Parathyroid adenoma (tissue), 2 donors: ENCODE measurements around the gene UNC13C.

Source experiments
- H2AFZ ChIP-seq: fragments of 300-600 bp; sonication (generic); one replicate; pipeline ENCODE4 v1.7.0; 2017; ENCODE audit warnings: antibody characterized with exemption, mild to moderate bottlenecking
- H3K27ac ChIP-seq: fragments of 300-600 bp; sonication (generic); one replicate; pipeline ENCODE4 v1.7.0; 2017
- H3K27me3 ChIP-seq: fragments of 300-600 bp; sonication (generic); one replicate; pipeline ENCODE4 v1.7.0; 2017; ENCODE audit warnings: low read length; ENCODE audit not compliant: control insufficient read depth, insufficient read depth
- H3K36me3 ChIP-seq: fragments of 300-600 bp; sonication (generic); one replicate; pipeline ENCODE4 v1.7.0; 2017; ENCODE audit warnings: low read length; ENCODE audit not compliant: control insufficient read depth, insufficient read depth
- H3K4me1 ChIP-seq: fragments of 300-600 bp; sonication (generic); one replicate; pipeline ENCODE4 v1.7.0; 2017; ENCODE audit warnings: control low read depth
- H3K4me2 ChIP-seq: fragments of 300-600 bp; sonication (generic); one replicate; pipeline ENCODE4 v1.7.0; 2017; ENCODE audit warnings: low read length
- H3K4me3 ChIP-seq: fragments of 300-600 bp; sonication (generic); one replicate; pipeline ENCODE4 v1.7.0; 2017; ENCODE audit warnings: low read depth, low read length
- H3K79me2 ChIP-seq: fragments of 300-600 bp; sonication (generic); one replicate; pipeline ENCODE4 v1.7.0; 2017; ENCODE audit warnings: control low read depth
- H3K9ac ChIP-seq: fragments of 300-600 bp; sonication (generic); one replicate; pipeline ENCODE4 v1.7.0; 2017; ENCODE audit warnings: mild to moderate bottlenecking
- H3K9me3 ChIP-seq: fragments of 300-600 bp; sonication (generic); one replicate; pipeline ENCODE4 v1.7.0; 2017; ENCODE audit warnings: low read length; ENCODE audit not compliant: control insufficient read depth
- CTCF ChIP-seq: fragments of 300-600 bp; sonication (generic); IDR thresholded peaks from one replicate; pipeline ENCODE4 v1.7.0; 2017; ENCODE audit warnings: antibody characterized with exemption, mild to moderate bottlenecking
- donor health status: primary hyperparathyroidism.

UNC13C gene

GRCh38 chr15:54227569-54227968 is 249.3 kb downstream of the UNC13C start:
- no peak for TF ChIP-seq CTCF
- Histone ChIP-seq H3K27ac (no peak overlapping the region), H3K4me1 (no peaks in the 10 kb centered on the region)

GRCh38 chr15:54250326-54250725 is 272.1 kb downstream of the UNC13C start:
- Histone ChIP-seq H3K9ac (no peak overlapping the region), H3K4me3 (no peak overlapping the region), H3K36me3 (no peaks in the 10 kb centered on the region), H3K9me3 (no peaks in the 10 kb centered on the region), H3K27me3 (no peaks in the 10 kb centered on the region), H3K27ac (no peak overlapping the region), H3K4me1 (no peaks in the 10 kb centered on the region), H3K79me2 (no peaks in the 10 kb centered on the region), H3K4me2 (no peak overlapping the region), H2AFZ (no peak overlapping the region)
- no peak for TF ChIP-seq CTCF

More at GRCh38 chr15:54227569-54227968, 249.3 kb downstream of the UNC13C start:
- H2AFZ ChIP-seq, result no peak overlapping the region
- no peak overlapping the region for H3K9ac ChIP-seq
- H3K27me3 ChIP-seq, result no peaks in the 10 kb centered on the region
- H3K9me3 ChIP-seq, result no peaks in the 10 kb centered on the region
- H3K79me2 ChIP-seq, result no peaks in the 10 kb centered on the region
- H3K4me3 ChIP-seq, result no peak overlapping the region
- H3K4me2 ChIP-seq, result no peak overlapping the region
- no peaks in the 10 kb centered on the region for H3K36me3 ChIP-seq

- Histone ChIP-seq H3K4me3 (no peak overlapping the region), H2AFZ (no peak overlapping the region), H3K27ac (no peak overlapping the region), H3K4me1 (no peaks in the 10 kb centered on the region), H3K27me3 (no peaks in the 10 kb centered on the region), H3K9me3 (no peaks in the 10 kb centered on the region), H3K9ac (no peak overlapping the region), H3K36me3 (no peaks in the 10 kb centered on the region), H3K4me2 (no peak overlapping the region), H3K79me2 (no peaks in the 10 kb centered on the region)
- no peak for TF ChIP-seq CTCF
Measured at GRCh38 chr15:54256190-54256589, 277.9 kb downstream of the UNC13C start.

- no peak overlapping the region for H3K27ac ChIP-seq
- H3K36me3 ChIP-seq, result no peaks in the 10 kb centered on the region
- no peak for TF ChIP-seq CTCF
- no peaks in the 10 kb centered on the region for H3K79me2 ChIP-seq
- H3K9me3 ChIP-seq, result no peaks in the 10 kb centered on the region
- H2AFZ ChIP-seq, result no peak overlapping the region
- H3K4me3 ChIP-seq, result no peak overlapping the region
- H3K4me1 ChIP-seq, result no peaks in the 10 kb centered on the region
- H3K4me2 ChIP-seq, result no peak overlapping the region
- no peak overlapping the region for H3K9ac ChIP-seq
- H3K27me3 ChIP-seq, result no peaks in the 10 kb centered on the region
Measured at GRCh38 chr15:54273928-54274327, 295.7 kb downstream of the UNC13C start.

GRCh38 chr15:54277834-54278233 is 299.6 kb downstream of the UNC13C start:
- Histone ChIP-seq H3K27me3 (no peaks in the 10 kb centered on the region), H3K4me2 (no peak overlapping the region), H2AFZ (no peak overlapping the region), H3K27ac (no peak overlapping the region), H3K4me3 (no peak overlapping the region), H3K36me3 (no peaks in the 10 kb centered on the region), H3K9ac (no peak overlapping the region), H3K79me2 (no peaks in the 10 kb centered on the region), H3K9me3 (no peaks in the 10 kb centered on the region), H3K4me1 (no peaks in the 10 kb centered on the region)
- TF ChIP-seq CTCF, result no peak
